Raji (cell line): Measurements from ENCODE around the gene NPC1.

Experiments used
- POLR2A ChIP-seq: IDR thresholded peaks from 2 replicates; pipeline ENCODE4 v1.6.1; 2011; ENCODE audit warnings: low read depth, low read length, control low read depth; ENCODE audit not compliant: insufficient read depth

The NPC1 gene

GRCh38 chr18:23548275-23548674 lies 38.0 kb downstream of the NPC1 start:
- no peak for TF ChIP-seq POLR2A

DNA sequence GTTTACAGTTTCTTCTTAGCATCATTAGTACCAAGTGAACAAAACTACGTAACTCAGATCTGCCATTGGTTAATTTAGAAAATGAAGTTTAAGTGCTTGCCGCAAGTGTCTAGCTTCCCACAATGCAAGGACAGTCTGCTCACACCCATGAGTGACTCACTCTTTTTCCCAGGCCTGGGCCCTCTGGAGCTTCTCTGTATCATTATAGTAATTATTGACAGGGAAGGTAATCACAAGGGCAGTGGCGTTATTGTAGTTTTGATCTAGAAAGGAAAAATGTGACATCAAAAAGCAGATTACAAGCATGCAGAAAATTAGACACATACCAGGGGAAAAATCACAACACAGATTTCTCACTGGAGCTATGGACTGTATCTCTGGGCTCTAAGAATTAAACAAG lies 38.5 kb downstream of the NPC1 start:
- no peak for TF ChIP-seq POLR2A

GRCh38 chr18:23547306-23547705 lies 39.0 kb downstream of the NPC1 start:
- no peak for TF ChIP-seq POLR2A

- TF ChIP-seq POLR2A, result no peak
Observed at GRCh38 chr18:23545247-23545789, 41.0 kb downstream of the NPC1 start.

DNA sequence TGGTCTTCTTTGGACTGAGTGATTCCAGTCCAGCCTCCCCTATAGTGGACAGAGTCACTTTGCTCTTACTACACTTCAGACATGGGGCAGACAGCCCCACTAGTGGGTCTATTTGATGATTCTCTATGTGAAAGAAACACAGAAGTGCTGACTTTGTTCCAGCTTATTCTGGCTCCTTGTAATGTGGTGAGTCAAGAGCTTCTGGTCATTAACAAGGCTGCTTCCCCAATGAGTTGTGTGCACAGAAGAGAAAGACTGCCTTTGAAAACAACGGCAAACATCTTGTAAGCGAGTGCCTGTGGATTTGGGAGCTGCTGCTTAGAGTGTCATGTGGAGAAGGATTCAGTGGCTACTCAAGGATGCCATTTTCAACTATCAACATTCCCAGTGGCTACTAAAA lies 43.8 kb downstream of the NPC1 start:
- no peak for TF ChIP-seq POLR2A

GRCh38 chr18:23541349-23542093 lies 44.8 kb downstream of the NPC1 start:
- TF ChIP-seq POLR2A, result no peak

GRCh38 chr18:23540867-23541266 lies 45.4 kb downstream of the NPC1 start:
- TF ChIP-seq POLR2A, result no peak

DNA sequence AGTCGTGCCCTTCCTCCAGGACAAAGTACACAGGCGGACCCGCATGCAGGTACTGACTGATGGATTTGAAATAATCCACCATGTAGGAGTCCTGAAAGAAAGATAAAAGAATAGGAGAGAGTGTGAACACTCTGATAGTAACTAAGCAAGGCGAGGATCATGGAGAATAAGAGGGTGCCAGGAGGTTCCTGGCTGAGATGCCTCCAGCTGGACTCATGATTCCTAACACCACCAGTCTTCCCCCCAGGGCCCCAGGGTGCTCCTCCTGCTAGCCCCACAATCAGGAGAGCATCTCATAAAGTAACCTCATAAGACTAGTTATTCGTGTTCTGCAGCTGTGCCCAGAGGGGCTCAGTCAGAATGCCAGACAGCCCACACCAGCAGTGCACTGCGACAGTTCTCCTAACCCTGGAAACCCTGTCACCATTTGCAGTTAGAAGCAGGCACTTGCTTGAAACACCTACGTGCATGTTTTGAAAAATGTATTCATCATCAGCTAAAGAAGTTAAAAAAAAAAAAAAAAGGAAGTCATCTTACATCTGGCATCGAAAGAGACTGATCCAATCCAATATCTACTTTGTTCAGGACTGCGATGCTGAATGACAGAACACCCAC lies 46.3 kb downstream of the NPC1 start:
- no peak for TF ChIP-seq POLR2A

GRCh38 chr18:23539296-23539695 lies 47.0 kb downstream of the NPC1 start:
- no peak for TF ChIP-seq POLR2A

DNA sequence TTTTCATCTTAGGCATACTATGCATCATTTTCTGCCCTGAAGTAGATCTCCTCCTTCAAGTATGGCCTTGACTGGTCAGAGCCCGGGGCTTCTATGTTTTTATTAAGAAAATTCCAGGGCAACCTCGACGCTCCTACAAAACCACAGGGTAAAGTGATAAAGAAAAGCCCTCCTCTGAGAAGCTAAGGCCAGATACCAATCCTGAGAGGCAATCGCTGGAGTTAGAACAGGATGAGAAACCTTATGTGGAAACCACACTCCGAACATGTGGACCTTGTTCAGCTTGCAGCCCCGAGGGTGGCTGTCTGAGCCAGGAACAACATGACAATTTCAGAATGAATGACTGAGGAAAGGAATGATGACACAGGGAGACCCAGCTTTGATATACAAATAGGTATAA lies 47.4 kb downstream of the NPC1 start:
- TF ChIP-seq POLR2A, result no peak

- TF ChIP-seq POLR2A, result no peak
Observed at GRCh38 chr18:23538001-23538400, 48.3 kb downstream of the NPC1 start.

DNA sequence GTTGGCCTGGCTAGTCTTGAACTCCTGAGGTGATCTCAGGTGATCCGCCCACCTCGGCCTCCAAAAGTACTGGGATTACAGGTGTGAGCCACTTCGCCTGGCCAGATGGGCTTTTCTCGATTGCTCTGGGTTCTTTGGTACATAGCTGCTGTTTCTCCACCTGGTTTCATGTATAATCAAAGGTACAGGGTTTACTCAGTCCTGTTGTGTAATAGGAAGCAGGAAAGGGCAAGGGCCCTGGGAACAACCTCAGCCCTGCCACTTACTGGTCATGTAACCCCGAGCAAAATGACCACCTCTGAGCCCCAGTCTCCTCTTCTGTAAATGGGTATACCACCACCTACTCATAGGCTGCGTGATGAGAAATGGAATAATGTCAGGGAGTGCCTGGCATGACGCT lies 49.0 kb downstream of the NPC1 start:
- TF ChIP-seq POLR2A, result no peak

GRCh38 chr18:23536204-23536603 lies 50.1 kb downstream of the NPC1 start:
- no peak for TF ChIP-seq POLR2A

DNA sequence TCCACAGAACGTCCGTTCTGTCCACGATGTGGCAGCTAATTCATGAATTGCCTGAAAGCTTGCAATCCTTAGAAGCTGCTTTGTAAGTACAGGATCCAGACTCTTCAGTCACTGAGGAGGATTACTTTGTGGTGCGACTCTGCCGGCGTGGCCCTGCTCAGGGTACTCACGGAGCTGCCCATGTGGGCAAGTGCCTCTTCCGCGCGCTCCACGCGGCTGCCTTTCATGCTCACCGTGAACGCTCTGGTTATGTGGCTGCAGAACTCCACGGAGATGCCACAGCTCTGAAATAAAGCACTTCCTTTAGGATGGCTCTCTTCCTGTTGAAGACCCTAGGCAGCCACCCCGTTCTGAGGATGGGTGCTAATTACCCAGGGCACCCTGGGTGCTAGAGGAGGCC lies 52.0 kb downstream of the NPC1 start:
- no peak for TF ChIP-seq POLR2A

- no peak for TF ChIP-seq POLR2A
Observed at GRCh38 chr18:23532848-23533247, 53.5 kb downstream of the NPC1 start.

- TF ChIP-seq POLR2A, result no peak
Observed at GRCh38 chr18:23531912-23532311, 54.4 kb downstream of the NPC1 start.
